K562 (cell line): ENCODE measurements around the gene RPH3AL. TPM values are rescaled to one million over a fixed set of nuclear protein-coding genes. Genes with fewer than 3 reads are reported as not detected.

ENCODE experiments used
- ATAC-seq: fragments of 200-7000 bp; cut with Tn5 transposase; 3 replicates; pipeline ENCODE4 v1.9.1; 2020; ENCODE audit warnings: moderate library complexity
- BruUV-seq: library from RNA; stranded (reverse); fragments of 400-500 nt; replicated peaks from 2 replicates; lab custom pipeline; 2021; lab: Mats Ljungman, UMichigan
- CTCF ChIA-PET: fragments of 300-600 bp; formaldehyde crosslinking; extraction: SDS; loops from one replicate; lab custom pipeline; 2021; ENCODE audit warnings: low intra/inter-chr PET ratio; lab: Yijun Ruan, JAX
- POLR2A ChIA-PET: fragments of 300-600, 350-650 bp; sonication (Branson Sonifier 250); formaldehyde crosslinking; extraction: SDS; loops from one replicate; lab custom pipeline; 2021; ENCODE audit warnings: antibody characterized with exemption, inconsistent platforms; lab: Yijun Ruan, JAX
- DNase-seq, 4 experiments: peaks; one replicate each; pipeline versions ENCODE4 v3.0.0 to v3.0.0-alpha.2; 2011 to 2018; ENCODE audit warnings: low spot score in 3 of 4, mixed read lengths in 3 of 4; ENCODE audit errors: extremely low read depth in 1 of 4
- FAIRE-seq: peaks from 2 replicates; lab custom pipeline; 2011; peaks lifted over from hg19 to GRCh38; lab: Jason Lieb, UNC
- H2AFZ ChIP-seq: 2 replicates; pipeline ENCODE4 v1.6.0; 2011; ENCODE audit warnings: low read depth, low read length, control low read depth, inconsistent platforms
- H3K27ac ChIP-seq: fragments of 200-600 bp; 3 replicates; pipeline ENCODE4 v1.8.0; 2011; ENCODE audit warnings: low read depth, mild to moderate bottlenecking, control low read depth, inconsistent platforms, low read length, moderate library complexity, mixed read lengths; ENCODE audit errors: extremely low read depth
- H3K27me3 ChIP-seq, 2 experiments: fragments of 300-600 bp in 1 of 2; 2 replicates in 1 of 2; 3 replicates in 1 of 2; pipeline versions ENCODE4 v1.6.0 to v1.8.0; 2011; ENCODE audit warnings: inconsistent platforms in 2 of 2, low read length in 2 of 2, mild to moderate bottlenecking in 1 of 2, mixed read lengths in 1 of 2, moderate library complexity in 1 of 2; ENCODE audit not compliant: control insufficient read depth in 2 of 2, insufficient read depth in 2 of 2
- H3K36me3 ChIP-seq: fragments of 300-600 bp; 3 replicates; pipeline ENCODE4 v1.8.0; 2011; ENCODE audit warnings: mild to moderate bottlenecking, low read length, inconsistent platforms; ENCODE audit not compliant: control insufficient read depth, insufficient read depth
- H3K4me1 ChIP-seq, 2 experiments: fragments of 200-600 bp in 1 of 2; replicated peaks in 1 of 2; 2 replicates in 1 of 2; 3 replicates in 1 of 2; pipeline versions ENCODE4 v1.5.1 to v1.8.0; 2011; ENCODE audit warnings: inconsistent platforms in 2 of 2, low read length in 2 of 2, mild to moderate bottlenecking in 1 of 2, mixed read lengths in 1 of 2, moderate library complexity in 1 of 2; ENCODE audit not compliant: control insufficient read depth in 2 of 2, insufficient read depth in 2 of 2
- H3K4me2 ChIP-seq: 2 replicates; pipeline ENCODE4 v1.6.1; 2011; ENCODE audit warnings: low read length, control low read depth, inconsistent platforms, mixed read lengths; ENCODE audit not compliant: insufficient read depth
- H3K4me3 ChIP-seq: fragments of 200-600 bp; sonication (generic), shearing (Covaris generic); 2 replicates; pipeline ENCODE4 v1.5.1; 2016; ENCODE audit warnings: control low read depth, inconsistent platforms
- H3K79me2 ChIP-seq: fragments of 200-600 bp; 3 replicates; pipeline ENCODE4 v1.8.0; 2011; ENCODE audit warnings: low read length, inconsistent platforms; ENCODE audit not compliant: control insufficient read depth, insufficient read depth
- H3K9ac ChIP-seq, 2 experiments: 2 replicates each; pipeline versions ENCODE4 v1.6.0 to v1.6.1; 2011; ENCODE audit warnings: low read depth in 2 of 2, low read length in 2 of 2, control low read depth in 1 of 2, inconsistent platforms in 1 of 2, mild to moderate bottlenecking in 1 of 2, mixed read lengths in 1 of 2; ENCODE audit not compliant: insufficient read depth in 1 of 2
- H3K9me1 ChIP-seq: one replicate; pipeline ENCODE4 v1.6.0; 2011; ENCODE audit warnings: inconsistent platforms, mild to moderate bottlenecking, low read length, moderate library complexity; ENCODE audit not compliant: control insufficient read depth, insufficient read depth
- H3K9me3 ChIP-seq: replicated peaks from 2 replicates; pipeline ENCODE4 v1.5.1; 2011; ENCODE audit warnings: low read depth, low read length, inconsistent platforms; ENCODE audit not compliant: control insufficient read depth, insufficient read depth
- H4K20me1 ChIP-seq: replicated peaks from 2 replicates; pipeline ENCODE4 v1.6.1; 2011; ENCODE audit warnings: low read length, inconsistent platforms, mixed read lengths; ENCODE audit not compliant: control insufficient read depth, insufficient read depth
- CREB1 ChIP-seq, 2 experiments: sonication (generic) in 1 of 2; formaldehyde crosslinking in 1 of 2; IDR thresholded peaks; 2 replicates each; pipeline versions ENCODE4 v1.6.1 to v1.8.0; 2012 to 2022; ENCODE audit warnings: inconsistent platforms in 1 of 2, mild to moderate bottlenecking in 1 of 2, missing genetic modification reagents in 1 of 2, moderate library complexity in 1 of 2
- EWSR1 ChIP-seq: fragments of 450-650 bp; IDR thresholded peaks from 2 replicates; pipeline ENCODE4 v1.6.1; 2018; ENCODE audit warnings: borderline replicate concordance, mild to moderate bottlenecking, low read depth, moderate library complexity; ENCODE audit not compliant: partially characterized antibody
- HDAC8 ChIP-seq: fragments of 450-650 bp; IDR thresholded peaks from 2 replicates; pipeline ENCODE4 v1.6.1; 2016; ENCODE audit warnings: mild to moderate bottlenecking, missing genetic modification characterization, moderate library complexity, missing compliant biosample characterization
- KHSRP ChIP-seq: fragments of 450-650 bp; IDR thresholded peaks from 2 replicates; pipeline ENCODE4 v1.6.1; 2017
- LCOR ChIP-seq: sonication (generic); formaldehyde crosslinking; IDR thresholded peaks from 2 replicates; pipeline ENCODE4 v1.8.0; 2022; ENCODE audit warnings: mild to moderate bottlenecking, missing genetic modification reagents
- MCM2 ChIP-seq: fragments of 450-650 bp; IDR thresholded peaks from 2 replicates; pipeline ENCODE4 v1.6.1; 2017; ENCODE audit warnings: low read depth, mild to moderate bottlenecking
- MEIS2 ChIP-seq: fragments of 450-650 bp; IDR thresholded peaks from 2 replicates; pipeline ENCODE4 v1.6.1; 2014; ENCODE audit warnings: mild to moderate bottlenecking; ENCODE audit not compliant: partially characterized antibody
- SIRT6 ChIP-seq: IDR thresholded peaks from one replicate; pipeline ENCODE4 v1.6.1; 2012; ENCODE audit warnings: low read depth, mild to moderate bottlenecking, control low read depth, inconsistent platforms, low read length, moderate library complexity
- SREBF1 ChIP-seq: fragments of 150-350 bp; IDR thresholded peaks from 2 replicates; pipeline ENCODE4 v1.6.1; 2014; ENCODE audit warnings: antibody characterized with exemption, low read depth, low read length, borderline replicate concordance
- SRF ChIP-seq, 2 experiments: fragments of 250-450, 450-650 bp in 1 of 2; sonication (Bioruptor Pico) in 1 of 2; sonication (generic) in 1 of 2; formaldehyde crosslinking; IDR thresholded peaks; 2 replicates each; pipeline versions ENCODE4 v1.5.0 to v1.5.1; 2020 to 2022; ENCODE audit warnings: mild to moderate bottlenecking in 1 of 2, missing genetic modification reagents in 1 of 2
- STAG1 ChIP-seq: sonication (generic); formaldehyde crosslinking; IDR thresholded peaks from 2 replicates; pipeline ENCODE4 v1.5.0; 2020; ENCODE audit warnings: missing genetic modification reagents, borderline replicate concordance
- TGIF2 ChIP-seq: sonication (generic); formaldehyde crosslinking; IDR thresholded peaks from 2 replicates; pipeline ENCODE4 v1.8.1; 2022; ENCODE audit warnings: mild to moderate bottlenecking, missing genetic modification reagents, moderate library complexity
- ZNF124 ChIP-seq: sonication (generic); formaldehyde crosslinking; IDR thresholded peaks from 2 replicates; pipeline ENCODE4 v1.8.1; 2022; ENCODE audit warnings: missing genetic modification reagents
- ZNF165 ChIP-seq: fragments of 250-450 bp; sonication (Bioruptor Pico); IDR thresholded peaks from 2 replicates; pipeline ENCODE4 v1.4.0; 2020; ENCODE audit warnings: borderline replicate concordance
- ZNF212 ChIP-seq: fragments of 450-650 bp; formaldehyde crosslinking; IDR thresholded peaks from 2 replicates; pipeline ENCODE4 v1.4.0; 2020; ENCODE audit warnings: mild to moderate bottlenecking
- WGBS: fragments of 100-300 bp; shearing (Covaris generic); methylation state at CpG from one replicate; pipeline ENCODE4 v1.1.6; 2016; ENCODE audit warnings: low coverage, mixed read lengths; ENCODE audit not compliant: insufficient coverage; ENCODE audit errors: missing lambda C conversion rate; 5-methylcytosine and 5-hydroxymethylcytosine counted together
- in situ Hi-C: fragments of 300-500 bp; cut with MboI; formaldehyde crosslinking; loops from 4 replicates; pipeline ENCODE4 v1.15.0; 2018; ENCODE audit warnings: inconsistent platforms, mixed read lengths
- intact Hi-C: fragments of 100-400 bp; cut with micrococcal nuclease; formaldehyde crosslinking; loops from 2 replicates; pipeline ENCODE4 v1.14.2; 2022
- polyA plus RNA-seq, 8 experiments: library from polyadenylated mRNA; depleted of rRNA in 4 of 8; stranded (reverse) in 5 of 8; unstranded in 3 of 8; fragments of >200 nt; fragmentation: Nextera tagmentation in 2 of 8; fragmentation: Illumina TruSeq in 1 of 8; extraction: Ambion mirVana in 2 of 8; extraction: Trizol in 1 of 8; gene quantifications; 2 replicates each; pipeline versions ENCODE4 v1.2.1 to v1.2.3, GENCODE V29; 2011 to 2014; ENCODE audit warnings: inconsistent platforms in 1 of 8, missing spikeins in 1 of 8
- total RNA-seq, 7 experiments: library from RNA; depleted of rRNA in 6 of 7; stranded (reverse); fragments of >200 nt in 6 of 7; fragmentation: Illumina TruSeq in 2 of 7; extraction: Trizol in 2 of 7; gene quantifications; 2 replicates each; pipeline versions ENCODE4 v1.2.1 to v1.2.3, GENCODE V29; 2011 to 2021; ENCODE audit warnings: low replicate concordance in 1 of 7
- TF ChIP-seq, protein P1 (sequence below): sonication (generic); formaldehyde crosslinking; IDR thresholded peaks from 2 replicates; pipeline ENCODE4 v1.5.0; 2020; ENCODE audit warnings: missing genetic modification reagents
- TF ChIP-seq, protein P2 (sequence below): fragments of 450-650 bp; IDR thresholded peaks from 2 replicates; pipeline ENCODE4 v1.6.1; 2017; ENCODE audit warnings: mild to moderate bottlenecking, moderate library complexity
- TF ChIP-seq, protein P3 (sequence below): sonication (generic); IDR thresholded peaks from 2 replicates; pipeline ENCODE4 v1.6.1; 2016

The RPH3AL gene
- total and polyA plus RNA-seq, 9 of the 15 experiments (the other 6 are each of a cell fraction or from before 2014, with no cell fraction given), result 0.18 to 1.7 (median 0.39) TPM

DNA sequence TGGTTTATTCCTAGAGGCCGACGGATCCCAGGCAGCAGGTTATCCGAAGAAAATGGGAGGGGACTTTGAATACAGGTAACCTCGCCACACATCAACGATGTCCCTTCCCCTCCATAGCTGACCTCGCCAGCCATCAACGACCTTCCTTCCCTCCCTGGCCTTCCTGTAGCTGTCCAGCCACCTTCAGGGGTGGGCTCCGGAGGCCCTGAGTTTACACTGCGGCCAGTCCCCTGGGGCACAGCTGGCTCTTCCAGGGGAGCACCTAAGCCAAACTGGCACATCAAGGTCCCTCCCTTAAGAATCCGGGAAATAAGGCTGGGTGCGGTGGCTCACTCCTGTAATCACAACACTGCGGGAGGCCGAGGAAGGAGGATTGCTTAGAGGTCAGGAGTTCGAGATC lies 10.1 kb upstream of the RPH3AL start (continued):
- TF ChIP-seq HDAC8 (tag) (no peak), MCM2 (no peak), KHSRP (no peak), STAG1 (CRISPR knock-in tag) (no peak)

DNA sequence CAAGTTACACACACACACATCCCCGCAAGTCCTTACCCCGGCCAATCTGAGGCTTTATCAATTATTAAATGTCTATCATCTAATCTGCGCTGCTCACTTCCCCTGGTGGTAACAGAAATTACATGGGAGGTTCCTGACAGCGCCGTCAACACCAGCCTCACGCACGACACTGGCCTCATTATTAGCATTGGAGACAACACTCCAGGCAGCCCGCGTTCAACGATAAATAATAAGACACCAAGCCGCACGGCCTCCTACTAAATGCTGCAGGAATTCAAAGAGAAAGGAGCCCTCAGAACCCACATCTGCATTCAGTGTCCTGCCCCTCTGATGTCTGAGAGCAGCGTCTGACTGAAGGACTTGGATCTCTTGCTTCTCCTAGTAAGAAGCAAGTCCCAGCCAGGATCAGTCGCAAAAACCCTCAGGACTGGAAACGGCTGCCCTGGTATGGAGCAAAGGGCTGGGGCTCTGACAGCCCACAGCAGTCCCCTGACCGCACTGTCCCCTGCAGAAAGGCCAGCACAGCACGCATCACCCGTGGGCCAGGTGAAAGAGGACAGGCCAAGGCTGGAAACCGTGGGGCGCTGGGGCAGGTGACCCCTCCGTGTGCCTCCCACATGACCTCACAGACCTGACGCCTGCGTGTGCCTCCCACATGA lies 7.6 kb upstream of the RPH3AL start:
- H3K27ac ChIP-seq, result no peak overlapping the region
- BruUV-seq, result no TSS peak
- FAIRE-seq, result no peak
- DNase-seq, result no peak
- peaks cover 0 to 26% of the 10 kb centered on the region in 2 experiments; a peak in 2 of 5 replicates for H3K27me3 ChIP-seq
- intact Hi-C loops (no loop called here), in situ Hi-C loops (no loop called here)
- no peaks in the 10 kb centered on the region for H3K9me3 ChIP-seq
- no peak for ATAC-seq
- ChIA-PET POLR2A (no interaction called here), CTCF (no interaction called here)
- no peaks in the 10 kb centered on the region for H3K9me1 ChIP-seq
- no peaks in the 10 kb centered on the region for H3K79me2 ChIP-seq
- H2AFZ ChIP-seq, result no peak overlapping the region
- H4K20me1 ChIP-seq, result no peaks in the 10 kb centered on the region
- no peak overlapping the region for H3K4me3 ChIP-seq
- no peak overlapping the region for H3K4me2 ChIP-seq
- H3K36me3 ChIP-seq, result no peaks in the 10 kb centered on the region
- H3K4me1 ChIP-seq, result no peaks in the 10 kb centered on the region
- H3K9ac ChIP-seq, result no peak overlapping the region
- 0% methylated on average over 7 of the region's 23 CpGs for WGBS
- TF ChIP-seq CREB1 (IDR thresholded peaks at IDR 0.05), result no peak
- no peak for TF ChIP-seq CREB1 (CRISPR knock-in tag; IDR thresholded peaks at IDR 0.05)
- no peak for TF ChIP-seq TGIF2
- TF ChIP-seq, protein P1, sequence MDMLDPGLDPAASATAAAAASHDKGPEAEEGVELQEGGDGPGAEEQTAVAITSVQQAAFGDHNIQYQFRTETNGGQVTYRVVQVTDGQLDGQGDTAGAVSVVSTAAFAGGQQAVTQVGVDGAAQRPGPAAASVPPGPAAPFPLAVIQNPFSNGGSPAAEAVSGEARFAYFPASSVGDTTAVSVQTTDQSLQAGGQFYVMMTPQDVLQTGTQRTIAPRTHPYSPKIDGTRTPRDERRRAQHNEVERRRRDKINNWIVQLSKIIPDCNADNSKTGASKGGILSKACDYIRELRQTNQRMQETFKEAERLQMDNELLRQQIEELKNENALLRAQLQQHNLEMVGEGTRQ (CRISPR knock-in tag), result no peak
- no peak for TF ChIP-seq ZNF124
- TF ChIP-seq, protein P2, sequence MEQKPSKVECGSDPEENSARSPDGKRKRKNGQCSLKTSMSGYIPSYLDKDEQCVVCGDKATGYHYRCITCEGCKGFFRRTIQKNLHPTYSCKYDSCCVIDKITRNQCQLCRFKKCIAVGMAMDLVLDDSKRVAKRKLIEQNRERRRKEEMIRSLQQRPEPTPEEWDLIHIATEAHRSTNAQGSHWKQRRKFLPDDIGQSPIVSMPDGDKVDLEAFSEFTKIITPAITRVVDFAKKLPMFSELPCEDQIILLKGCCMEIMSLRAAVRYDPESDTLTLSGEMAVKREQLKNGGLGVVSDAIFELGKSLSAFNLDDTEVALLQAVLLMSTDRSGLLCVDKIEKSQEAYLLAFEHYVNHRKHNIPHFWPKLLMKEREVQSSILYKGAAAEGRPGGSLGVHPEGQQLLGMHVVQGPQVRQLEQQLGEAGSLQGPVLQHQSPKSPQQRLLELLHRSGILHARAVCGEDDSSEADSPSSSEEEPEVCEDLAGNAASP, result no peak
- TF ChIP-seq ZNF165 (CRISPR knock-in tag), result no peak
- TF ChIP-seq SIRT6, result no peak
- TF ChIP-seq, protein P3, sequence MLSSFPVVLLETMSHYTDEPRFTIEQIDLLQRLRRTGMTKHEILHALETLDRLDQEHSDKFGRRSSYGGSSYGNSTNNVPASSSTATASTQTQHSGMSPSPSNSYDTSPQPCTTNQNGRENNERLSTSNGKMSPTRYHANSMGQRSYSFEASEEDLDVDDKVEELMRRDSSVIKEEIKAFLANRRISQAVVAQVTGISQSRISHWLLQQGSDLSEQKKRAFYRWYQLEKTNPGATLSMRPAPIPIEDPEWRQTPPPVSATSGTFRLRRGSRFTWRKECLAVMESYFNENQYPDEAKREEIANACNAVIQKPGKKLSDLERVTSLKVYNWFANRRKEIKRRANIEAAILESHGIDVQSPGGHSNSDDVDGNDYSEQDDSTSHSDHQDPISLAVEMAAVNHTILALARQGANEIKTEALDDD, result no peak
- TF ChIP-seq MEIS2, result no peak
- no peak for TF ChIP-seq SRF (CRISPR knock-in tag; IDR thresholded peaks at IDR 0.05)
- TF ChIP-seq ZNF212 (CRISPR knock-in tag), result no peak
- no peak for TF ChIP-seq SREBF1
- TF ChIP-seq EWSR1, result no peak
- no peak for TF ChIP-seq LCOR
